Activated T-helper 1 cell treated with anti-CD3 and anti-CD28 coated beads, Interleukin-12 subunit alpha, Interleukin-12 subunit beta, Interleukin-2, Interleukin-4 antibody, amounts not matched to agents 30 ng/mL and 10 ng/mL and 1 ng/mL, durations not matched to agents 14 hours and 24 hours and 36 hours (primary cell): ENCODE data around the gene AHI1. TPM values are rescaled to one million over a fixed set of nuclear protein-coding genes. Genes with fewer than 3 reads are reported as not detected.
"Not testable (repeated sequence)": the region's sequence is repeated elsewhere in the genome, so short reads cannot be mapped to it uniquely, and the experiment has no call there.

ENCODE experiments used
- DNase-seq: peaks from one replicate; pipeline ENCODE4 v3.0.0; 2021; ENCODE audit warnings: low spot score
- H3K27ac Mint-ChIP-seq: one replicate; pipeline ENCODE4 v1.8.0; 2021; ENCODE audit warnings: mild to moderate bottlenecking, mixed read lengths
- H3K27me3 Mint-ChIP-seq: one replicate; pipeline ENCODE4 v1.8.0; 2022; ENCODE audit warnings: mild to moderate bottlenecking, moderate library complexity, mixed read lengths; ENCODE audit not compliant: insufficient read depth
- H3K36me3 Mint-ChIP-seq: one replicate; pipeline ENCODE4 v1.8.0; 2021; ENCODE audit warnings: low read depth, mixed read lengths
- H3K4me1 Mint-ChIP-seq: one replicate; pipeline ENCODE4 v1.8.0; 2021; ENCODE audit warnings: low read depth, mixed read lengths
- H3K4me3 Mint-ChIP-seq: one replicate; pipeline ENCODE4 v1.8.0; 2021; ENCODE audit warnings: mild to moderate bottlenecking, moderate library complexity, mixed read lengths
- H3K9me3 Mint-ChIP-seq: one replicate; pipeline ENCODE4 v1.8.0; 2021; ENCODE audit warnings: mixed read lengths
- intact Hi-C: fragments of 100-400 bp; cut with micrococcal nuclease; formaldehyde crosslinking; loops from one replicate; pipeline ENCODE4 v1.15.1; 2024
- total RNA-seq: library from RNA; stranded (reverse); gene quantifications from 2 replicates; pipeline ENCODE4 v1.2.3, GENCODE V29; 2022

Gene AHI1
- total RNA-seq, 1 donor from 2014 or later, result 142 TPM

- peaks cover 16% of the 10 kb centered on the region for H3K4me1 Mint-ChIP-seq
These were observed 251.0 kb downstream of the AHI1 start for GRCh38 chr6:135246412-135247012.

DNA sequence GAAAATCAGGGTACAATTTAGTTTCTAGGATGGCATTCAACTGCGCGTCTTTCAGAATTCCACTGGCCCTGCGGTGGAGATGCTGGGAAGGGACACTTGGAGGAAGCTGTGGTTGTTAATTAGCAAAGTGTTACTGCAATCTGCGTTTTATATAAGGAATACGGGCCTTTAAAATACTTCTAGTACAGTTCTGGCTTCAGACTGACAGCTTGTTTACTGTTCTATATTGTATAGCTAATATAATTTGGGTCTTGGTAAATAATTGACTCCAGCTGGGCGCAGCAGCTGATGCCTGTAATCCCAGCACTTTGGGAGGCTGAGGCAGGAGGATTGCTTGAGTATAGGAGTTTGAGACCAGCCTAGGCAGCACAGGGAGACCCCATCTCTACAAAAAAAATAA lies 252.7 kb downstream of the AHI1 start:
- Mint-ChIP-seq H3K4me1 (peaks cover 10% of the 10 kb centered on the region), H3K27me3 (peaks cover 4% of the 10 kb centered on the region), H3K27ac (no peak overlapping the region), H3K9me3 (no peaks in the 10 kb centered on the region), H3K4me3 (no peak overlapping the region), H3K36me3 (no peaks in the 10 kb centered on the region)
- no peak for DNase-seq
- intact Hi-C loops, result no loop called here

More at GRCh38 chr6:135246412-135247012, 251.0 kb downstream of the AHI1 start:
- DNase-seq, H3K9me3 Mint-ChIP-seq, H3K27ac Mint-ChIP-seq, H3K36me3 Mint-ChIP-seq, H3K4me3 Mint-ChIP-seq, H3K27me3 Mint-ChIP-seq, intact Hi-C loops: not testable (repeated sequence)

DNA sequence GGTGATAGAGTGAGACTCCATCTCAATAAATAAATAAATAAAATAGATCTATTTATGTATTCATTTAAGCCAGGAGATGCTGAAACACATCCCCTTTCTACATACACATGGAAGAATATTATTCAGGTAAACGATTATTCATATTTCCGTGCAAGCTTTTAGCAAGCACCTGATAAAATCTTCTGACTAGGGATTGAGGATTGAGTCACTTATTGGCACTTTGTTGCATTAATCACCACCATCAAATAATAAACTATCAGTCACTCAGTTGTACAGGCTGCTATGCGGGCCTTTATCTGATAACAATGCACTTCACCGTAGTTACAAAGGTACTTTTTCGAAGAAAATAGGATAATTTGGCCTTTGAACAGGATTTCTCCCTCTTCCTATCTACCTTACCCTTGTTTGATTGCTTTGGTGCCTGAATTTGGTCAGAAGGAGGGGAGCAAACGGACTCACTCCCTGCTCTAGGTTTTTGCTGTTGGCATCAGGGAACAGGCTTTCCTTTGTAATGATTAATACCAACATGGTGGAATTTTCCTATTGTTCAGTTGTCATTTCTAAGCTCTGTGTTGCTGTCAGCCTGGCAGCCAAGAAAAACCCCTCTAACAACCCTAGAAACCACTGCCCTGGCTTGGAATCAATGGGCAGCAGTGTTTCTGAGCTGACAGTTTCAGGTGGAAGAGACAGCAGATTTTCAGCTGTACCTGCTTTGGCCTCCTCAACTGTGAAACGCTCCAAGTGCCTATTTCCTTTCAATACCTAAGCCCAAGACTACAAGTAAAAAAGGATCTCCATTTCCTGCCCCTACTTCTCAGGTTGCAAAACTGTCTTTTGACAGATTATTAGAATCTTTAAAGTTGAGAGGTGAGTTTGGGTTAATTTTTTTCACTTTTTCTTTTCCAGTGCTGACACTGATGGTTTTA lies 253.4 kb downstream of the AHI1 start:
- no peak overlapping the region for H3K4me3 Mint-ChIP-seq
- intact Hi-C loops, result no loop called here
- H3K27ac Mint-ChIP-seq, result no peak overlapping the region
- H3K9me3 Mint-ChIP-seq, result no peaks in the 10 kb centered on the region
- no peak for DNase-seq
- no peaks in the 10 kb centered on the region for H3K36me3 Mint-ChIP-seq
- H3K4me1 Mint-ChIP-seq, result peaks cover 7% of the 10 kb centered on the region
- H3K27me3 Mint-ChIP-seq, result peaks cover 4% of the 10 kb centered on the region

DNA sequence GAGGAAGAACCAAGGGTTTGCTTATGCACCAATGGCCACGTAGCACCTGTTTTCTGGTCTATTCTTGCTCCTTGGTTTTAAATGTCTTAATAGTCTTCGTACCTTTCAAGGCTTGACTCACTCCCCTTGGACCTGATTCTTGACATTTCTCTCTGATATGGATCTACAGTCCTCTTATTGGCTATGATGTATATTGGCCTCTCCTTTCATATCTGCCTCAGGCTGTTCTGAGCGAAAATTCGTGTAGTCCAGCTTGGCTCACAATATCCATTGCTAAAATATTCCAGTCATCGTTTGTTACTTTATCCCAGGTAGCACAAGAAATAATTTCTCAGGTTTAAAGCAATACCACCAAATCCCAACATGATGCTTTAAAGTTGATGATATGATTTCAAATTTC lies 256.8 kb downstream of the AHI1 start:
- H3K27me3 Mint-ChIP-seq, result peaks cover 6% of the 10 kb centered on the region
- DNase-seq, result no peak
- H3K9me3 Mint-ChIP-seq, result no peaks in the 10 kb centered on the region
- peaks cover 21% of the 10 kb centered on the region for H3K4me1 Mint-ChIP-seq
- H3K4me3 Mint-ChIP-seq, result no peak overlapping the region
- H3K36me3 Mint-ChIP-seq, result no peaks in the 10 kb centered on the region
- intact Hi-C loops, result no loop called here
- H3K27ac Mint-ChIP-seq, result no peak overlapping the region

DNA sequence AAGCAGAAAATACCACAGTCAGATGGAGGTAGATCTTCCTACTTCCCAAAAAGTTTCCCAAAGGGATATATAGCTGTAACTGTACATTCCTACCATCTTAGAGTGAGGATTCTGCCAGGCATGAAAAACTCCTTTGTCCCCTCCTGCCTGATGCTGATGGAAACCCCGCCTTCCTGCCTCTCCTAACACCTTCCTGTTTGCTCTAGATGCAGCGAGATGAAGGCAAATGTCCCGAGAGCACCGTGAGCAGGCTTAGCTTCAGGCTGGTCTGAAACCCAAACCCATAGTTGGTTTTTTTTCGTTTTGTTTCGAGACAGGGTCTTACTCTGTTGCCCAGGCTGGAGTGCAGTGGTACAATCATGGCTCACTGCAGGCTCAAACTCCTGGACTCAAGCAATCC lies 260.8 kb downstream of the AHI1 start:
- no peaks in the 10 kb centered on the region for H3K9me3 Mint-ChIP-seq
- intact Hi-C loops, result no loop called here
- H3K36me3 Mint-ChIP-seq, result no peaks in the 10 kb centered on the region
- DNase-seq, result no peak
- H3K4me3 Mint-ChIP-seq, result peak overlapping the region; percentile 9
- H3K4me1 Mint-ChIP-seq, result peaks cover 26% of the 10 kb centered on the region
- no peak overlapping the region for H3K27ac Mint-ChIP-seq
- H3K27me3 Mint-ChIP-seq, result peaks cover 6% of the 10 kb centered on the region

- Mint-ChIP-seq H3K4me3 (no peak overlapping the region), H3K27me3 (peaks cover 6% of the 10 kb centered on the region), H3K4me1 (peaks cover 30% of the 10 kb centered on the region), H3K36me3 (no peaks in the 10 kb centered on the region), H3K27ac (no peak overlapping the region), H3K9me3 (no peaks in the 10 kb centered on the region)
- no peak for DNase-seq
- intact Hi-C loops, result no loop called here
These were observed 261.2 kb downstream of the AHI1 start for GRCh38 chr6:135236319-135236718.

GRCh38 chr6:135235716-135236115 lies 261.8 kb downstream of the AHI1 start:
- H3K4me3 Mint-ChIP-seq, result no peak overlapping the region
- H3K36me3 Mint-ChIP-seq, result no peaks in the 10 kb centered on the region
- peaks cover 6% of the 10 kb centered on the region for H3K27me3 Mint-ChIP-seq
- no peak overlapping the region for H3K27ac Mint-ChIP-seq
- intact Hi-C loops, result no loop called here
- no peaks in the 10 kb centered on the region for H3K9me3 Mint-ChIP-seq
- DNase-seq, result no peak
- peaks cover 36% of the 10 kb centered on the region for H3K4me1 Mint-ChIP-seq

DNA sequence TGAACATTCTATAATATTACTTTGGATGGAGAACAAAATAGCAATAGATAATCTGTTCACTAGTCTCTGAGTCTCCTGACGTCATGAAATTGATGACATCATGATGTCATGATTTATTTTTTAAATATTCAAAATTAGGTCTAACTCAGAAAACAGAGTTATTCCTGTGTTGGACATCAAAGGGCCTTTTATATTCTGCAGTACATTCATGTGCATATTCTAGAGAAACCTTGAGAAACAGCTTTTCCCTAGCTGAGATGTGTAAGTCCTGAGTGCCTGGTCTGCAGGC lies 263.1 kb downstream of the AHI1 start:
- Mint-ChIP-seq H3K4me1 (peaks cover 36% of the 10 kb centered on the region), H3K27me3 (peaks cover 2% of the 10 kb centered on the region)
- intact Hi-C loops, result no loop called here

GRCh38 chr6:135233686-135234491 lies 263.7 kb downstream of the AHI1 start:
- DNase-seq, result no peak
- H3K27ac Mint-ChIP-seq, result no peak overlapping the region
- H3K36me3 Mint-ChIP-seq, result no peaks in the 10 kb centered on the region
- peaks cover 2% of the 10 kb centered on the region for H3K27me3 Mint-ChIP-seq
- intact Hi-C loops, result no loop called here
- no peaks in the 10 kb centered on the region for H3K9me3 Mint-ChIP-seq
- H3K4me1 Mint-ChIP-seq, result peaks cover 36% of the 10 kb centered on the region
- no peak overlapping the region for H3K4me3 Mint-ChIP-seq

More for the DNA sequence above, 263.1 kb downstream of the AHI1 start:
- Mint-ChIP-seq H3K27ac (no peak overlapping the region), H3K4me3 (no peak overlapping the region), H3K36me3 (no peaks in the 10 kb centered on the region), H3K9me3 (no peaks in the 10 kb centered on the region)
- DNase-seq, result no peak
